Epithelial cell of esophagus (primary cell): ENCODE results near the gene SPEM2.

Source experiments
- DNase-seq: peaks from one replicate; pipeline ENCODE4 v3.0.0; 2010; ENCODE audit warnings: low read depth
- H3K4me3 ChIP-seq: 2 replicates; pipeline ENCODE4 v1.5.1; 2011; ENCODE audit warnings: mild to moderate bottlenecking, low read length, control low read depth
- CTCF ChIP-seq: IDR thresholded peaks from 2 replicates; pipeline ENCODE4 v1.5.1; 2011; ENCODE audit warnings: low read depth, mild to moderate bottlenecking, low read length, control low read depth, inconsistent platforms; ENCODE audit not compliant: insufficient read depth; ENCODE audit errors: missing control alignments

The SPEM2 gene

GRCh38 chr17:7444682-7445618, 19.5 kb downstream of the SPEM2 start, which contains the start of gene CHRNB1:
Gene CHRNB1, plus strand, starts transcription at chr17:7445061. Its CDS starts 67 bp downstream, at chr17:7445128.
- TF ChIP-seq CTCF: no peak
- peak; percentile 50 for DNase-seq
- peak within 1 kb of the TSS; percentile 21 for H3K4me3 ChIP-seq

- DNase-seq: peak; percentile 47
- TF ChIP-seq CTCF: no peak
- H3K4me3 ChIP-seq: peak overlapping the region; percentile 21
Observed at GRCh38 chr17:7445619-7445968, 20.2 kb downstream of the SPEM2 start.

- no peak for TF ChIP-seq CTCF
- no peak overlapping the region for H3K4me3 ChIP-seq
Observed at GRCh38 chr17:7448461-7448860, 23.0 kb downstream of the SPEM2 start.

GRCh38 chr17:7459961-7460545, 34.6 kb downstream of the SPEM2 start:
- H3K4me3 ChIP-seq: no peak overlapping the region
- DNase-seq: no peak
- no peak for TF ChIP-seq CTCF

More at GRCh38 chr17:7448461-7448860, 23.0 kb downstream of the SPEM2 start:
- no peak for DNase-seq

- no peak for DNase-seq
- H3K4me3 ChIP-seq: no peak overlapping the region
- TF ChIP-seq CTCF: no peak
Observed at GRCh38 chr17:7460850-7461660, 35.6 kb downstream of the SPEM2 start.

- DNase-seq: no peak
- H3K4me3 ChIP-seq: no peak overlapping the region
- TF ChIP-seq CTCF: no peak
Observed at GRCh38 chr17:7462474-7463371, 37.3 kb downstream of the SPEM2 start.
